Skeletal muscle satellite cell (primary cell): ENCODE data around the gene FN1.

Experiments
- H3K27me3 ChIP-seq: 2 replicates; pipeline ENCODE4 v1.7.0; 2013; ENCODE audit warnings: low read length; ENCODE audit not compliant: control insufficient read depth, insufficient read depth
- H3K36me3 ChIP-seq: 2 replicates; pipeline ENCODE4 v1.7.0; 2013; ENCODE audit warnings: mild to moderate bottlenecking, control low read depth, low read length; ENCODE audit not compliant: insufficient read depth
- H3K4me1 ChIP-seq: 2 replicates; pipeline ENCODE4 v1.7.0; 2013; ENCODE audit warnings: low read length; ENCODE audit not compliant: control insufficient read depth, insufficient read depth
- H3K4me2 ChIP-seq: 2 replicates; pipeline ENCODE4 v1.7.0; 2013; ENCODE audit warnings: mild to moderate bottlenecking, low read length
- H3K4me3 ChIP-seq: 2 replicates; pipeline ENCODE4 v1.7.0; 2013; ENCODE audit warnings: low read length
- H3K9ac ChIP-seq: 2 replicates; pipeline ENCODE4 v1.7.0; 2013; ENCODE audit warnings: mild to moderate bottlenecking, low read depth, low read length, moderate library complexity
- H3K9me3 ChIP-seq: replicated peaks from 2 replicates; pipeline ENCODE4 v1.7.0; 2013; ENCODE audit warnings: mild to moderate bottlenecking, control low read depth, low read length

The FN1 gene

GRCh38 chr2:215367662-215368492, 68.0 kb downstream of the FN1 start:
- H3K4me3 ChIP-seq = no peak overlapping the region
- H3K9ac ChIP-seq = no peak overlapping the region
- no peaks in the 10 kb centered on the region for H3K27me3 ChIP-seq
- H3K9me3 ChIP-seq = no peaks in the 10 kb centered on the region
- H3K4me1 ChIP-seq = peaks cover 20% of the 10 kb centered on the region
- H3K4me2 ChIP-seq = no peak overlapping the region
- H3K36me3 ChIP-seq = peaks cover 100% of the 10 kb centered on the region

- Histone ChIP-seq H3K9ac (no peak overlapping the region), H3K27me3 (no peaks in the 10 kb centered on the region), H3K4me1 (peaks cover 20% of the 10 kb centered on the region), H3K4me3 (no peak overlapping the region), H3K9me3 (no peaks in the 10 kb centered on the region), H3K4me2 (no peak overlapping the region), H3K36me3 (peaks cover 100% of the 10 kb centered on the region)
Observed at GRCh38 chr2:215366440-215367032, 69.3 kb downstream of the FN1 start.

- no peak overlapping the region for H3K9ac ChIP-seq
- H3K4me1 ChIP-seq = peaks cover 20% of the 10 kb centered on the region
- no peaks in the 10 kb centered on the region for H3K9me3 ChIP-seq
- H3K36me3 ChIP-seq = peaks cover 100% of the 10 kb centered on the region
- H3K4me2 ChIP-seq = no peak overlapping the region
- H3K27me3 ChIP-seq = no peaks in the 10 kb centered on the region
- H3K4me3 ChIP-seq = no peak overlapping the region
Observed at GRCh38 chr2:215365184-215365658, 70.6 kb downstream of the FN1 start.

GRCh38 chr2:215364157-215365155, 71.4 kb downstream of the FN1 start:
- H3K9ac ChIP-seq = no peak overlapping the region
- H3K4me2 ChIP-seq = no peak overlapping the region
- H3K27me3 ChIP-seq = no peaks in the 10 kb centered on the region
- H3K4me1 ChIP-seq = peaks cover 20% of the 10 kb centered on the region
- no peaks in the 10 kb centered on the region for H3K9me3 ChIP-seq
- H3K36me3 ChIP-seq = peaks cover 100% of the 10 kb centered on the region
- H3K4me3 ChIP-seq = no peak overlapping the region

GRCh38 chr2:215363461-215364156, 72.3 kb downstream of the FN1 start:
- Histone ChIP-seq H3K27me3 (no peaks in the 10 kb centered on the region), H3K36me3 (peaks cover 99% of the 10 kb centered on the region)

GRCh38 chr2:215363039-215363438, 72.8 kb downstream of the FN1 start:
- Histone ChIP-seq H3K4me3 (no peak overlapping the region), H3K4me2 (no peak overlapping the region), H3K27me3 (no peaks in the 10 kb centered on the region), H3K9me3 (no peaks in the 10 kb centered on the region), H3K4me1 (peaks cover 15% of the 10 kb centered on the region), H3K36me3 (peaks cover 98% of the 10 kb centered on the region), H3K9ac (no peak overlapping the region)

More at GRCh38 chr2:215363461-215364156, 72.3 kb downstream of the FN1 start:
- Histone ChIP-seq H3K9ac (no peak overlapping the region), H3K4me2 (no peak overlapping the region), H3K4me3 (no peak overlapping the region), H3K9me3 (no peaks in the 10 kb centered on the region), H3K4me1 (peaks cover 20% of the 10 kb centered on the region)

GRCh38 chr2:215362562-215362904, 73.3 kb downstream of the FN1 start:
- H3K4me2 ChIP-seq = no peak overlapping the region
- H3K4me3 ChIP-seq = no peak overlapping the region
- H3K4me1 ChIP-seq = peaks cover 10% of the 10 kb centered on the region
- H3K36me3 ChIP-seq = peaks cover 93% of the 10 kb centered on the region
- no peaks in the 10 kb centered on the region for H3K9me3 ChIP-seq
- no peaks in the 10 kb centered on the region for H3K27me3 ChIP-seq
- H3K9ac ChIP-seq = no peak overlapping the region

- H3K4me1 ChIP-seq = peaks cover 7% of the 10 kb centered on the region
- no peak overlapping the region for H3K9ac ChIP-seq
- H3K4me3 ChIP-seq = no peak overlapping the region
- no peak overlapping the region for H3K4me2 ChIP-seq
- H3K9me3 ChIP-seq = no peaks in the 10 kb centered on the region
- no peaks in the 10 kb centered on the region for H3K27me3 ChIP-seq
- peaks cover 88% of the 10 kb centered on the region for H3K36me3 ChIP-seq
Observed at GRCh38 chr2:215361876-215362561, 73.8 kb downstream of the FN1 start.

GRCh38 chr2:215361211-215361875, 74.5 kb downstream of the FN1 start:
- no peaks in the 10 kb centered on the region for H3K27me3 ChIP-seq
- no peak overlapping the region for H3K4me3 ChIP-seq
- H3K9ac ChIP-seq = no peak overlapping the region
- H3K9me3 ChIP-seq = no peaks in the 10 kb centered on the region
- peaks cover 81% of the 10 kb centered on the region for H3K36me3 ChIP-seq
- H3K4me2 ChIP-seq = no peak overlapping the region
- H3K4me1 ChIP-seq = peaks cover 7% of the 10 kb centered on the region

- no peak overlapping the region for H3K4me2 ChIP-seq
- no peak overlapping the region for H3K9ac ChIP-seq
- no peaks in the 10 kb centered on the region for H3K9me3 ChIP-seq
- no peak overlapping the region for H3K4me3 ChIP-seq
- peaks cover 7% of the 10 kb centered on the region for H3K4me1 ChIP-seq
- no peaks in the 10 kb centered on the region for H3K27me3 ChIP-seq
- H3K36me3 ChIP-seq = peaks cover 74% of the 10 kb centered on the region
Observed at GRCh38 chr2:215360596-215360995, 75.3 kb downstream of the FN1 start.
